Mammary epithelial cell (primary cell): Measurements from ENCODE around the gene BTD.

Experiments
- CTCF ChIP-seq, 2 donors: IDR thresholded peaks in 1 of 2; conservative IDR thresholded peaks in 1 of 2; 2 replicates each; pipeline ENCODE4 v1.5.1; 2011 to 2012; ENCODE audit warnings: inconsistent platforms in 2 of 2, low read length in 2 of 2, mild to moderate bottlenecking in 2 of 2, control low read depth in 1 of 2, low read depth in 1 of 2; ENCODE audit not compliant: insufficient read depth in 1 of 2; ENCODE audit errors: extremely low read depth in 1 of 2
- EZH2 ChIP-seq: IDR thresholded peaks from 2 replicates; pipeline ENCODE4 v1.6.1; 2012; ENCODE audit warnings: low read length, inconsistent platforms, borderline replicate concordance

GRCh38 chr3:15558581-15558980 lies 43.0 kb upstream of the BTD start:
- TF ChIP-seq CTCF (conservative IDR thresholded peaks at IDR 0.05 in 1 of 2, IDR thresholded peaks at IDR 0.05 in 1 of 2; ENCODE audit: extremely low read depth in 1 of 2, insufficient read depth in 1 of 2, low read depth in 1 of 2, low read length in 2 of 2) (no peak), EZH2 (no peak)
